ENCODE measurements around the gene RAB7A.

DNA sequence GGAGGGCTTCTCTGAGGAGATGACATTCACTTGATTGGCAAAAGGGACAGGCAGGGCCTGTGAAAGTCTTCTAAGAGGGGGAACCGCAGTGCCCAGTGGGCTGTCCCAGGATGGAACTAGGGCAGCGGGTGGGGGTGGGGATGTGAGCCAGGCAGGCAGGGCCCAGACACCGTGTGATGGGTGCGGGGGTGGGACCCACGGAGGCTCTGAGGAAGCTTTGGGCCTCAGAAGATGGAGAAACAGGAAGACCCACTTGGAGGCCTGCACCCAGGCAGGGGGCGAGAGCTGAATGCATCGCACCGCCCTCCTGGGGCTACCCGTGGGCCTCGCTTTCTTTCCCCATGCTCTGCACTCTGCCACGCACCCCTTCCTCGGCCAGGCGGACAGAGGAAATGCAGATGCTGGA, 120.5 kb downstream of the RAB7A start:
- TF ChIP-seq SIN3A (conservative IDR thresholded peaks at IDR 0.05 in 1 of 2, IDR thresholded peaks at IDR 0.05 in 1 of 2; ENCODE audit: low read depth in 1 of 2, low read length in 2 of 2) (no peak), SRF (IDR thresholded peaks at IDR 0.05; ENCODE audit: low read depth, low read length) (no peak), KDM1A (IDR thresholded peaks at IDR 0.05; ENCODE audit: borderline replicate concordance, low read length) (no peak)
- TF ChIP-seq, protein P1, sequence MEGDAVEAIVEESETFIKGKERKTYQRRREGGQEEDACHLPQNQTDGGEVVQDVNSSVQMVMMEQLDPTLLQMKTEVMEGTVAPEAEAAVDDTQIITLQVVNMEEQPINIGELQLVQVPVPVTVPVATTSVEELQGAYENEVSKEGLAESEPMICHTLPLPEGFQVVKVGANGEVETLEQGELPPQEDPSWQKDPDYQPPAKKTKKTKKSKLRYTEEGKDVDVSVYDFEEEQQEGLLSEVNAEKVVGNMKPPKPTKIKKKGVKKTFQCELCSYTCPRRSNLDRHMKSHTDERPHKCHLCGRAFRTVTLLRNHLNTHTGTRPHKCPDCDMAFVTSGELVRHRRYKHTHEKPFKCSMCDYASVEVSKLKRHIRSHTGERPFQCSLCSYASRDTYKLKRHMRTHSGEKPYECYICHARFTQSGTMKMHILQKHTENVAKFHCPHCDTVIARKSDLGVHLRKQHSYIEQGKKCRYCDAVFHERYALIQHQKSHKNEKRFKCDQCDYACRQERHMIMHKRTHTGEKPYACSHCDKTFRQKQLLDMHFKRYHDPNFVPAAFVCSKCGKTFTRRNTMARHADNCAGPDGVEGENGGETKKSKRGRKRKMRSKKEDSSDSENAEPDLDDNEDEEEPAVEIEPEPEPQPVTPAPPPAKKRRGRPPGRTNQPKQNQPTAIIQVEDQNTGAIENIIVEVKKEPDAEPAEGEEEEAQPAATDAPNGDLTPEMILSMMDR (IDR thresholded peaks at IDR 0.05; ENCODE audit: control extremely low read depth in 1 of 3, insufficient read depth in 1 of 3, low read depth in 1 of 3, low read length in 3 of 3), result no peak
- TF ChIP-seq, protein P2, sequence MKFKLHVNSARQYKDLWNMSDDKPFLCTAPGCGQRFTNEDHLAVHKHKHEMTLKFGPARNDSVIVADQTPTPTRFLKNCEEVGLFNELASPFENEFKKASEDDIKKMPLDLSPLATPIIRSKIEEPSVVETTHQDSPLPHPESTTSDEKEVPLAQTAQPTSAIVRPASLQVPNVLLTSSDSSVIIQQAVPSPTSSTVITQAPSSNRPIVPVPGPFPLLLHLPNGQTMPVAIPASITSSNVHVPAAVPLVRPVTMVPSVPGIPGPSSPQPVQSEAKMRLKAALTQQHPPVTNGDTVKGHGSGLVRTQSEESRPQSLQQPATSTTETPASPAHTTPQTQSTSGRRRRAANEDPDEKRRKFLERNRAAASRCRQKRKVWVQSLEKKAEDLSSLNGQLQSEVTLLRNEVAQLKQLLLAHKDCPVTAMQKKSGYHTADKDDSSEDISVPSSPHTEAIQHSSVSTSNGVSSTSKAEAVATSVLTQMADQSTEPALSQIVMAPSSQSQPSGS (IDR thresholded peaks at IDR 0.05; ENCODE audit: low read length), result no peak

All from H1 (cell line).